Neural progenitor cell (in vitro differentiated cells): ENCODE data around the gene CNPY1. TPM values are rescaled to one million over a fixed set of nuclear protein-coding genes. Genes with fewer than 3 reads are reported as not detected.
A peak's percentile ranks its signal among the peaks of the same experiment; 100 is the strongest.

ENCODE experiments used
- DNase-seq: peaks from one replicate; pipeline ENCODE4 v3.0.0-alpha.2; 2016; ENCODE audit warnings: low spot score
- H2AFZ ChIP-seq: fragments of 200-600 bp; sonication (generic); replicated peaks from 2 replicates; pipeline ENCODE4 v1.6.1; 2016; ENCODE audit warnings: antibody characterized with exemption
- H3F3A ChIP-seq: fragments of 200-600 bp; sonication (generic); 2 replicates; pipeline ENCODE4 v1.6.1; 2016; ENCODE audit warnings: antibody characterized with exemption, low read depth
- H3K27ac ChIP-seq: fragments of 200-600 bp; sonication (generic); 2 replicates; pipeline ENCODE4 v1.5.1; 2016; ENCODE audit warnings: mild to moderate bottlenecking
- H3K27me3 ChIP-seq: fragments of 200-600 bp; sonication (generic); 2 replicates; pipeline ENCODE4 v1.6.1; 2016; ENCODE audit warnings: mild to moderate bottlenecking, moderate library complexity
- H3K36me3 ChIP-seq: fragments of 200-600 bp; sonication (generic); 2 replicates; pipeline ENCODE4 v1.5.1; 2016
- H3K4me1 ChIP-seq: fragments of 200-600 bp; sonication (generic); 2 replicates; pipeline ENCODE4 v1.6.1; 2016; ENCODE audit warnings: mixed run types
- H3K4me2 ChIP-seq: fragments of 200-600 bp; sonication (generic); 2 replicates; pipeline ENCODE4 v1.6.1; 2016
- H3K4me3 ChIP-seq: fragments of 200-600 bp; sonication (generic); 2 replicates; pipeline ENCODE4 v1.5.1; 2016
- H3K79me2 ChIP-seq: fragments of 200-600 bp; sonication (generic); 2 replicates; pipeline ENCODE4 v1.6.1; 2016; ENCODE audit warnings: low read depth
- H3K9ac ChIP-seq: fragments of 200-600 bp; sonication (generic); 2 replicates; pipeline ENCODE4 v1.6.1; 2016
- H3K9me3 ChIP-seq: fragments of 200-600 bp; sonication (generic); 2 replicates; pipeline ENCODE4 v1.5.1; 2016; ENCODE audit warnings: low read depth
- H4K20me1 ChIP-seq: fragments of 200-600 bp; sonication (generic); 2 replicates; pipeline ENCODE4 v1.6.1; 2016; ENCODE audit warnings: low read depth
- H3K27ac Mint-ChIP-seq: 3 replicates; pipeline ENCODE4 v1.8.0; 2021; ENCODE audit warnings: mixed read lengths
- H3K27me3 Mint-ChIP-seq: 2 replicates; pipeline ENCODE4 v1.8.0; 2022; ENCODE audit warnings: low read depth, mild to moderate bottlenecking, inconsistent platforms, moderate library complexity, mixed read lengths; ENCODE audit not compliant: insufficient read depth
- H3K36me3 Mint-ChIP-seq: 3 replicates; pipeline ENCODE4 v1.8.0; 2021; ENCODE audit warnings: mixed read lengths
- H3K4me1 Mint-ChIP-seq: 3 replicates; pipeline ENCODE4 v1.8.0; 2021; ENCODE audit warnings: mixed read lengths
- H3K4me3 Mint-ChIP-seq: 3 replicates; pipeline ENCODE4 v1.8.0; 2021; ENCODE audit warnings: mild to moderate bottlenecking, moderate library complexity, mixed read lengths
- H3K9me3 Mint-ChIP-seq: 3 replicates; pipeline ENCODE4 v1.8.0; 2020; ENCODE audit warnings: mixed read lengths
- EZH2 ChIP-seq: fragments of 200-600 bp; sonication (generic); IDR thresholded peaks from 2 replicates; pipeline ENCODE4 v1.6.1; 2017; ENCODE audit warnings: antibody characterized with exemption, mild to moderate bottlenecking, moderate library complexity
- EZH2phosphoT487 ChIP-seq: fragments of 200-600 bp; sonication (generic); IDR thresholded peaks from 2 replicates; pipeline ENCODE4 v1.6.1; 2017; ENCODE audit warnings: antibody characterized with exemption
- total RNA-seq: library from RNA; depleted of rRNA; stranded (reverse); fragments of >200 nt; gene quantifications from 2 replicates; pipeline ENCODE4 v1.2.3, GENCODE V29; 2015; ENCODE audit warnings: low replicate concordance
- TF ChIP-seq, protein P1 (sequence below): fragments of 200-600 bp; sonication (generic); IDR thresholded peaks from 2 replicates; pipeline ENCODE4 v1.5.1; 2017; ENCODE audit warnings: antibody characterized with exemption, mild to moderate bottlenecking

CNPY1 gene
- total RNA-seq, 1 donor from 2014 or later, result not detected

DNA sequence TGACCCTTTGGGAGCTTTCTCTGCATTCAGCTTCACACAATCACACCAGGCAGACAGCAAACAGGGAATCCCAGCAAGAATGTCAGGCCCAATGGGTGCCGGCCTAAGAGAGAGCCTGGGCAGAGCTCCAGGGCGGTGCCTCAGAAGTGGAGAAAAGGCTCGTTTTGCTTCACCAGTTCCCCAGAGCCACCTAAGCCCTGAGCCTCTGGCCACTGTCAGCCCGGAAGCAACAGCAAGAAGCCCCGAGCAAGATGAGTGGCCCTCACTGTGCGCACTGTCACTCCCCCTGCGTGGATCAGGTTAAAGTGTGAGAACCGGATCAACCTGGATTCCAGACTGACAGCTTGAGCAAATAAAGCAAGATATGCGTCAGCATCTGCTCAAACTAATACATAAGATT, 14.7 kb downstream of the CNPY1 start:
- Mint-ChIP-seq H3K4me3 (peak overlapping the region; percentile 88), H3K27me3 (peaks cover 50% of the 10 kb centered on the region), H3K27ac (peak overlapping the region; percentile 76), H3K36me3 (peaks cover 10% of the 10 kb centered on the region), H3K4me1 (peaks cover 44% of the 10 kb centered on the region), H3K9me3 (peaks cover 2% of the 10 kb centered on the region)
- peaks cover 27% of the 10 kb centered on the region for H3K4me1 ChIP-seq
- DNase-seq, result peak; percentile 74
- H4K20me1 ChIP-seq, result peaks cover 26% of the 10 kb centered on the region
- H3F3A ChIP-seq, result peaks cover 26% of the 10 kb centered on the region
- no peaks in the 10 kb centered on the region for H3K36me3 ChIP-seq
- no peak overlapping the region for H2AFZ ChIP-seq
- H3K9me3 ChIP-seq, result no peaks in the 10 kb centered on the region
- no peak overlapping the region for H3K27ac ChIP-seq
- peak overlapping the region; percentile 28 for H3K4me2 ChIP-seq
- no peak overlapping the region for H3K9ac ChIP-seq
- H3K27me3 ChIP-seq, result peaks cover 100% of the 10 kb centered on the region
- H3K4me3 ChIP-seq, result no peak overlapping the region
- no peaks in the 10 kb centered on the region for H3K79me2 ChIP-seq
- TF ChIP-seq EZH2phosphoT487 (no peak), EZH2 (no peak)
- TF ChIP-seq, protein P1, sequence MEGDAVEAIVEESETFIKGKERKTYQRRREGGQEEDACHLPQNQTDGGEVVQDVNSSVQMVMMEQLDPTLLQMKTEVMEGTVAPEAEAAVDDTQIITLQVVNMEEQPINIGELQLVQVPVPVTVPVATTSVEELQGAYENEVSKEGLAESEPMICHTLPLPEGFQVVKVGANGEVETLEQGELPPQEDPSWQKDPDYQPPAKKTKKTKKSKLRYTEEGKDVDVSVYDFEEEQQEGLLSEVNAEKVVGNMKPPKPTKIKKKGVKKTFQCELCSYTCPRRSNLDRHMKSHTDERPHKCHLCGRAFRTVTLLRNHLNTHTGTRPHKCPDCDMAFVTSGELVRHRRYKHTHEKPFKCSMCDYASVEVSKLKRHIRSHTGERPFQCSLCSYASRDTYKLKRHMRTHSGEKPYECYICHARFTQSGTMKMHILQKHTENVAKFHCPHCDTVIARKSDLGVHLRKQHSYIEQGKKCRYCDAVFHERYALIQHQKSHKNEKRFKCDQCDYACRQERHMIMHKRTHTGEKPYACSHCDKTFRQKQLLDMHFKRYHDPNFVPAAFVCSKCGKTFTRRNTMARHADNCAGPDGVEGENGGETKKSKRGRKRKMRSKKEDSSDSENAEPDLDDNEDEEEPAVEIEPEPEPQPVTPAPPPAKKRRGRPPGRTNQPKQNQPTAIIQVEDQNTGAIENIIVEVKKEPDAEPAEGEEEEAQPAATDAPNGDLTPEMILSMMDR, result no peak

DNA sequence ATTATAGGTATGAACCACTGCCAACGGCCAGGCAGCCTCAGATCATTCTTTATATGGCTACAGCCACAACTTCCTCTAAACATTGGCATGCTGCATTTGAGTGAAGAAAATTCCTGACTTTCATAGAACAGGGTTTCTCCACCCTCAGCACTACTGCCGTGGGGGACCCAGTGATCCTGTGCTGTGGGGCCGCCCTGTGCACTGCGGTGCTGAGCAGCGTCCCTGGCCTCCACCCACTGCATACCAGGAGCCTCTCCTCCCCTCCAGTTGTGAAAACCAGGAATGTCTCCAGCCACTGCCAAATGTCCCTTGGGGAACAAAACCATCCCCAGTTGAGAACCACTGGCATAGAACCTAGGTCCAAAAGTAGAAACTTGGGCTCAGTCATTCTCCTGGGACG, 15.8 kb downstream of the CNPY1 start:
- Mint-ChIP-seq H3K4me3 (no peak overlapping the region), H3K4me1 (peaks cover 42% of the 10 kb centered on the region), H3K9me3 (peaks cover 7% of the 10 kb centered on the region), H3K36me3 (peaks cover 17% of the 10 kb centered on the region), H3K27ac (peak overlapping the region; percentile 93), H3K27me3 (peaks cover 41% of the 10 kb centered on the region)
- no peak for DNase-seq
- Histone ChIP-seq H3K4me2 (no peak overlapping the region), H3K4me1 (peaks cover 27% of the 10 kb centered on the region), H3F3A (peaks cover 26% of the 10 kb centered on the region), H3K27me3 (peaks cover 100% of the 10 kb centered on the region), H2AFZ (no peak overlapping the region), H4K20me1 (peaks cover 26% of the 10 kb centered on the region), H3K9ac (no peak overlapping the region), H3K79me2 (no peaks in the 10 kb centered on the region), H3K27ac (no peak overlapping the region), H3K4me3 (no peak overlapping the region), H3K9me3 (no peaks in the 10 kb centered on the region), H3K36me3 (no peaks in the 10 kb centered on the region)
- no peak for TF ChIP-seq EZH2phosphoT487
- TF ChIP-seq EZH2, result no peak
- TF ChIP-seq, protein P1, result no peak

DNA sequence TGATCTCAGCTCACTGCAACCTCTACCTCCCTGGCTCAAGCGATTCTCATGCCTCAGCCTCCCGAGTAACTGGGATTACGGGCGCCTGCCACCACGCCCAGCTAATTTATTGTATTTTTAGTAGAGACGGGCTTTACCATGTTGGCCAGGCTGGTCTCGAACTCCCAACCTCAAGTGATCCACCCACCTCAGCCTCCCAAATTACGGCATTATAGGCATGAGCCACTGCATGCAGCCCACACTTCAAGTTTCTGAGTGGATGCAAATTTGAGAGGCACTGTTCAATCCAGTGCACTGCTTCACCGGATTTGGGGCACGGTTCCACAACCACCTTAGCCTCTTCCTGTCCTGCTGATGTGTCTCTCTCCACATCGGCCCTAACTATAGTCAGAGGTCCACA, 16.5 kb downstream of the CNPY1 start:
- TF ChIP-seq EZH2phosphoT487 (no peak), EZH2 (no peak)
- TF ChIP-seq, protein P1, result no peak
- Mint-ChIP-seq H3K27ac (no peak overlapping the region), H3K4me3 (no peak overlapping the region), H3K4me1 (peaks cover 37% of the 10 kb centered on the region), H3K36me3 (peaks cover 23% of the 10 kb centered on the region), H3K9me3 (peaks cover 15% of the 10 kb centered on the region), H3K27me3 (peaks cover 37% of the 10 kb centered on the region)
- DNase-seq, result no peak
- H3K27ac ChIP-seq, result no peak overlapping the region
- H3K4me2 ChIP-seq, result no peak overlapping the region
- no peak overlapping the region for H3K4me3 ChIP-seq
- peaks cover 26% of the 10 kb centered on the region for H3F3A ChIP-seq
- H3K9me3 ChIP-seq, result no peaks in the 10 kb centered on the region
- H3K9ac ChIP-seq, result no peak overlapping the region
- H3K79me2 ChIP-seq, result no peaks in the 10 kb centered on the region
- no peak overlapping the region for H2AFZ ChIP-seq
- H3K36me3 ChIP-seq, result no peaks in the 10 kb centered on the region
- H3K27me3 ChIP-seq, result peaks cover 100% of the 10 kb centered on the region
- peaks cover 26% of the 10 kb centered on the region for H4K20me1 ChIP-seq
- H3K4me1 ChIP-seq, result peaks cover 27% of the 10 kb centered on the region
